Dermis microvascular lymphatic vessel endothelial cell (primary cell): ENCODE data around the gene ELOVL4. TPM values are rescaled to one million over a fixed set of nuclear protein-coding genes. Genes with fewer than 3 reads are reported as not detected.

Experiments
- DNase-seq, 2 donors: peaks; one replicate each; pipeline versions ENCODE4 v3.0.0 to v3.0.0-alpha.2; 2010; ENCODE audit warnings: low read depth in 2 of 2
- total RNA-seq: library from RNA; depleted of rRNA; stranded (reverse); fragments of >200 nt; gene quantifications from 2 replicates; pipeline ENCODE4 v1.2.1, GENCODE V29; 2014

ELOVL4 gene
- 0.13 TPM in 2 replicates for total RNA-seq

DNA sequence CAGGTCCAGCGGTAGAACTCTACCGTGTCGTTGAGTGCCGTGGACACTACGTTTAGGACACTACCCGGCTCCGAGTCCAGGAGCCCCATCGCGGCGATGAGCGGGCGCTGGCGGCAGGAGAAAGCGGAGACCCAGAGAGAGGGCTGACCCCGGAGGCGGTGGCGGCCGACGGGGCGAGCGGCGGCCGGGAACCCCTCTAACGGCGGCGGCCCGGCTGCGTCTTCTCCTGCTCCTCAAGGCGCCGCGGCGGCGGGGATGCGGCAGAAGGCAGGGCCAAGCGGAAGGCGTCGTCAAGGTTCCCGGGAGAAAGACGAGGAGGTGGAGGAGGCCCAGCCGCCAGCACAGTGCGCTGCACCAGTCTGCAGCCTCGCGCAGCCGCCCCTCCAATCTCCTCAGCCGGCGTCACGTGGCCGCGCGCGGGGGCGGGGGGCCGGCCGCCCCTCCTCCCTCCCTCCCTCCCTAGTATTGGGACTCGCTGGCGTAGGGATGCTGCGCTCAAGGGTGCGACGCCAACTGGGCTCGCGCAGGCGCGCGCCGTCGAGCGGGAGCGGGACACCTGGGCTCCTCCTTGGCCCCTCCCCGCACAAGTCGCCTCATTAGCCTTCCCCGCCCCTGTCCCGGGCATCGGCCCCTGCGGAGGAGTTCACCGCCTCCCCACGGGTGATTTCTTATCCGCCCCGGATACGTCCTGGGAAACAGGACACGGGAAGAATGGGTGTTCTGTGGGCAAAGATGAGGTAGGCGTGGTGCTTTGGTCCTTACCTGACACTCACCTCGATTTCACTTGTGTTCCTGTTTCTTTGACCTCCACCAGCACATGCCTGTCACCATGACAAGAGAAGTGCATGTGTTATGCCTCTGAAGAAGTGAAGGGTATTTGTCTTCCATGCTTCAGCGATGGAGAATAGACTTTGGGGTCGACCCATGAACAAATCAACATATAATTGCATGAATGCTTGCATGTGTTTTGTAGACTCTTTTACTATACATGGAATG lies at the start of gene ELOVL4:
Gene ELOVL4 (minus strand): TSS at position 363 of the 996 bp plus-strand sequence. CDS start 274 bp downstream, at position 89.
- peak in 1 of 2 donors; percentile 41 for DNase-seq

DNA sequence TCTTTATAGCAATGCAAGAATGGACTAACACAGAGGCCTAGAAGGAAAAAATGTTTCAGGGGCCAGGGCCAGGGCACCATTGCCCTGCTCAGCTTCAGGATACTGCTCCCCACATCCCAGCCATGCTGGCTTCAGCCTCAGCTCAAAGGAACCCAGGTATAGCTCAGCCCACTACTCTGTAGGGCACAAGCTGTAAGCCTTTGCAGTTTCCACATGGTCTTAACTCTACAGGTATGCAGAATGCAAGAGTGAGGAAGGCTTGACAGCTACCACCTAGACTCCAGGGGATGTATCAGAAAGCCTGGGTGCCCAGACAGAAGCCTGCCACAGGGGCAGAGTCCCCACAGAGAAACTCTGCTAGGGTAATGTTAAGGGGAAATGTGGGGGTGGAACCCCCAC lies 46.6 kb upstream of the ELOVL4 start:
- no peak for DNase-seq

DNA sequence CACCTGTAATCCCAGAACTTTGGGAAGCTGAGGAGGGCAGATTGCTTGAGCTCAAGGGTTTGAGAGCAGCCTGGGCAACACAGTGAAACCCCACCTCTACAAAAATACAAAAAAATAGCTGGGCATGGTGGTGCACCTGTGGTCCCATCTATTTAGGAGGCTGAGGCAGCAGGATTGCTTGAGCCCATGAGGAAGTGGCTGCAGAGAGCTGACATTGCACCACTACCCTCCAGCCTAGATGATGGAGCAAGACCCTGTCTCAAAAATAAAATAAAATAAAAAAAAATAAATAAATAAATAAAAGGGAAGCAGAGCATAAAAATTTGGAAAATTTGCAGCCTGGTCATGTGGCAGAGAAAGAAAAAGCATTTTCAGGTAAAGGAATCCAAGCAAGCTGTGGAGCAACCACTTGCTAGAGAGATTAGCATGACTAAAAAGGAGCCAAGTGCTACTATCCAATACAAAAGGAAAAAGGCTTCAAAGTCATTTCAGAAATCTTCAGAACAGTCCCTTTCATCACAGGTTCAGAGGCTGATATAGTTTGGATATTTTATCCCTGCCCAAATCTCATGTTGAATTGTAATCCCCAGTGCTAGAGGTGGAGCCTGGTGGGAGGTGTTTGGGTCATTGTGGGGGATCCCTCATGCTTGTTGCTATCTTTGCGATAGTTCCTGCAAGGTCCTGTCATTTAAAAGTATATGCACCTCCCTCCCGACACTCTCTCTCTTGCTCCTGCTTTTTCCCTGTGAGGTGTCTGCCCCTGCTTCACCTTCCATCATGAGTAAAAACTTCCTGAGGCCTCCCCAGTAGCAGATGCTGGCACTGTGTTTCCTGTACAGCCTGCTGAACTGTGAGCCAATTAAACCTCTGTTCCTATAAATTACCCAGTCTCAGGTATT lies 45.9 kb upstream of the ELOVL4 start:
- DNase-seq = no peak

DNA sequence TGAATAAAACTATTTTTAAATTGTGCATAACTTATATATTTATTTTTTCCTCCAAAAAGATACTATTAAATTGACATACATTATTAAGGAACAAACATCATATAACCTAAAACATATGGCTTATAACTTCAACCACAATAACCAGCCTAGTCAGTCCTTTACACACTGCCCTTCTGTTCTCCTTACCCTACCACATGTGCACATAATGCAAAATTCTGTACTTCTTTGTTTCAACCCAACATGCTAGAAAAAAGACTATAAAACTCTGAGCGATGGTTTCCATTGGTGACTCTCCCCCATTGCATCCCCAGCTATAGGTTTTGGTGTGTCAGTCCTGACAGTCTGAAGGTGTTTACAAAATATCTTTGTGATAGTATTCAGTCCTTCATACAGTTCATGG lies 42.3 kb upstream of the ELOVL4 start:
- DNase-seq = no peak

DNA sequence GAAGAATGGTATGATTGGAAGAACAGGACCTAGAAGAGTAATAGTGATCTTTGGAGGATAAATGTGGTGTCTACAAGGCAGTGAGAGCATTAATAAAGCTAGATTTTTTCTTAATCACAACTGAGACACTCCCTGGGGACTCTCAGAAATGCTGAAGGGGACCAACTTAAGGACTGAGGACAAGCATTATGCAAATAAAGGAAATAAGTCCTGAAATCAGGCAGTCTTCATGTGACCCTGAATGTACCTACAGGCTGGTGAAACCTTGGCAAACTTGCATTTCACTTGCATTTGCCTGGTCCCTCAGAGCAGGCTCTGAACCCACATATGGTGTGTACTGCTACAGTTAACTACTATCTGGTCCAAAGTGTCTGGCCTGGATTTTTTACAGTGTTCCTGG lies 37.8 kb upstream of the ELOVL4 start:
- no peak for DNase-seq

DNA sequence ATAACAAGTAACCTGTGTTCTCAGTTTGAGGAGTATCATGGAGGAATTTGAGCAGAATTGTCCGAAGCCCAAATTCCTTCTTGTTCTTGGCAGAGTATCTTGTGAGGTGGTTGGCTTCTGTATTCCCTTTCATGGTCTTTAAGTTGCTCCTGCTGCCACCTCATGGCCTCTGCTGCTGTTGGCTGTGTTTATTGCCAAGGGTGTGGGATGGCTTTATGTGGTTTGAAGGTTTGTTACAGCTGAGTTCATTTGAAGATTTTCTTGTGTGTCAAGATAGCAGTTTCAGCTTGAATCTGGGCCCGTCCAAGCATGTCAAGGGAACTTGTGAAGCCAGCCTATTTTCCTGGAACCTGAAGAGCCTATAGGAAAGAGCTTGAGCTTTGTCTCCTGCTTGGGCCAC lies 36.9 kb upstream of the ELOVL4 start:
- DNase-seq = no peak

DNA sequence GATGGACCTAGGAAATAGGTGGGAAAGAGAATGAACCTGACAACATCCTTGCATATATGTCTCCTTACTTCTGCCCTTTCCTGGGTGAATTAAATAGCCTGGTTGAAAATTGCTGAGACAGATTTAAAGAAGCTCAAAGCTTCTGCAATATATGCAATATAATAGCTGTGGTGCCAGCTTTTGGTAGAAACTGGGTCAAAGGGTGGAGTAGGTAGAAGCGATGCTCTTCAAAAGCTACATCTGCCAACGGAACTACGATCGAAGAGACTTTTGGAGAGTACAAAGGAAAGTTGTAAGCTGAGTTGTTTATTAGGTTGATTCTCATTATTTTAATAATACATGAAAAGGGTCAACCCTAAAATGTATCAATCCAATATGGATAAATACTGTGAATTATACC lies 34.3 kb upstream of the ELOVL4 start:
- DNase-seq = no peak

DNA sequence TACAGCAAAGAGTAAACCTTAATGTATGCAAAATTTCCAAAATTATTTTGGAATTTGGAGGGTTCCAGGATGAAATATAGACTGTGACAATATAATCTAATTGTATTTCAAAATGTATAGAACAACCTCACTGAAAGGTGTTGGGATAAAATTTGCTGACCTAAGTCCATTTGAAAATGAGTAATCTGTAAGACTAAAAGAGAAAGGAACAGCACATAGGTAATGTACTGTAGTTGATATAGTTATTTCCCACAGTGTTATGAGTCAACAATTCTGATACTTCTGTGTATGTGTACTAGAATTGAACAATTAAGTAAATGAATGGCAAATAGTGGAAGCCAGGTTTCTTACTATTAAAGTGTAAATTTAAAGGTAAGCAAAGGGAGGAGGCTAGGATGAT lies 23.8 kb upstream of the ELOVL4 start:
- no peak for DNase-seq

DNA sequence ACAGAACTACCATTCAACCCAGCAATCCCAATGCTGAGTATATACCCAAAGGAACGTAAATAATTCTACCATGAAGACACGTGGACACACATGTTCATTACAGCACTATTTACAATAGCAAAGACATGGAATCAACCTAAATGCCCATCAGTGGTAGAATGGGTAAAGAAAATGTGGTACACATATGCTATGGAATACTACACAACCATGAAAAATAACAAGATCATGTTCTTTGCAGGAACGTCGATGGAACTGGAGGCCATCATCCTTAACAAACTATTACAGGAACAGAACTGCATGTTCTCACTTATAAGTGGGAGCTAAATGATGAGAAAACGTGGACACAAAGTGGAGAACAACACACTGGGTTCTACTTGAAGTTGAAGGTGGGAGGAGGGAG lies 22.4 kb upstream of the ELOVL4 start:
- no peak for DNase-seq

DNA sequence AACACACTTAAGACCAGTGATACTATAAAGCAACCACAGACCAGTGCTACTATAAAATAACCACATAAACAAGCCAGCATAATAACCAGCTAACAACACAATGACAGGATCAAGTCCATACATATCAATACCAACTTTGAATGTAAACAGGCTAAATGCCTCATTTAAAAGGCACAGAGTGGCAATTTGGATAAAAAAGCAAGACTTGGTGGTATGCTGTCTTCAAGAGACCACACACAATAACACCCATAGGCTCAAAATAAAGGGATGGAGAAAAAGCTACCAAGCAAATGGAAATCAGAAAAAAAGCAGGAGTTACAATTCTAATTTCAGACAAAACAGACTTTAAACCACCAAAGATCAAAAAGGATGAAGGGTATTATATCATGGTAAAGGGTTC lies 19.8 kb upstream of the ELOVL4 start:
- no peak for DNase-seq

DNA sequence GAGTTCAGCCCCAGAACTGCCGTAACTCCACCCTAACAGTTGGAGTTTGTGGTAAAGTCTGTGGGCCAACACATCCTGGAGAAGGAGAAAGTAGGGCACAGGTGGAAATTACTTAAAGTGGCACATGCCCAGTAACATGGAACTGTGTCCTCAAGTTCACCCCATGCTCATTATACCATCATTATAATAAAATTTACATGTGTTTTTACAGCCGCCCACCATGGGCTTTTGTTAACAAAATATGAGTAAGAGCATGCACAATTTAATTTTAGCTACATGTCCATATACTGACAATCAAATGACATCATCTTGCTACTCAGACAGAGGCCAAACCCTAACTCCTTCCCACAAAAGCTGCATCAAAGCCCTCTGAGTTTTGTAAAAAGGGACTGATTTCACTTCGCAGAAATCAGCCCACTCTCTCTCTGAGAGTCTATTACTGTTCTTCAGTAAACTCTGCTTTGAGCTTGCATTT lies 17.3 kb upstream of the ELOVL4 start:
- no peak for DNase-seq

DNA sequence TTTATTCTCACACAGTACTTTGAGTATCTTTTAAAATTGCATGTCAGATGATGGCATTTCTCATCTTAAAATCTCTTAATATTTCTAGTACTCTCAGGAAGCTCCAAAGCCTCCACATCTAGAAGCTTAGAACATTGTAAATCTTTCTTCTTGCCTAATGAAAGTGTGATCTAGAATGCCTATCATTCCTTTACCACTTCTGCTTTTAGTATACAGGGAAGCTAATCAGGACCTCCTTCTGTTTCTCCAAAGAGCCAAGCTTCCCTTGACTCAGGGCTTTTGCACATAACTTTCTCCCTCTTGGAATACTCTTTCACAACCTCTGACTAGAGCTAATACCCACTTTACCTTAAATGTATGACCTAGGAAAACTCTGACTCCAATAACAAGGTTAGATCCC lies 7.5 kb upstream of the ELOVL4 start:
- DNase-seq = no peak

DNA sequence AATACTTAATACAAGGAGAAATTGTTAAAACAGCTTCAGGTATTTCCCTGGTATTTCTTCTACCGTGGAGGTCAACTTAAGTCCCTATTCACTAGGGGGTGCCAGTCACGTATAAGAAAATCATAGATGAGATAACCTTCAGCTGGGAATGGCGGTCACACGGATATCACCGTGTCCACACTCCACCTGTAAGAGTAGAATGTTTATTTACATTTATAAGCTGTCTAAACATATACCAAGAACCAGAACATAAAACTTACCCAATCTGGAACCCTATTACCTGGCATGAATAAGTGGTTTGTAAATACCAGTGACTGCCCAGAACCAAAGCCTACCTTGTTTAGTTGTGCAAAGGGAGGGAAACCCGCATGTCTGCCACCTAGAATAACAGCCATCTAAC lies 1.9 kb upstream of the ELOVL4 start:
- DNase-seq = peak; percentile 45 to 87

DNA sequence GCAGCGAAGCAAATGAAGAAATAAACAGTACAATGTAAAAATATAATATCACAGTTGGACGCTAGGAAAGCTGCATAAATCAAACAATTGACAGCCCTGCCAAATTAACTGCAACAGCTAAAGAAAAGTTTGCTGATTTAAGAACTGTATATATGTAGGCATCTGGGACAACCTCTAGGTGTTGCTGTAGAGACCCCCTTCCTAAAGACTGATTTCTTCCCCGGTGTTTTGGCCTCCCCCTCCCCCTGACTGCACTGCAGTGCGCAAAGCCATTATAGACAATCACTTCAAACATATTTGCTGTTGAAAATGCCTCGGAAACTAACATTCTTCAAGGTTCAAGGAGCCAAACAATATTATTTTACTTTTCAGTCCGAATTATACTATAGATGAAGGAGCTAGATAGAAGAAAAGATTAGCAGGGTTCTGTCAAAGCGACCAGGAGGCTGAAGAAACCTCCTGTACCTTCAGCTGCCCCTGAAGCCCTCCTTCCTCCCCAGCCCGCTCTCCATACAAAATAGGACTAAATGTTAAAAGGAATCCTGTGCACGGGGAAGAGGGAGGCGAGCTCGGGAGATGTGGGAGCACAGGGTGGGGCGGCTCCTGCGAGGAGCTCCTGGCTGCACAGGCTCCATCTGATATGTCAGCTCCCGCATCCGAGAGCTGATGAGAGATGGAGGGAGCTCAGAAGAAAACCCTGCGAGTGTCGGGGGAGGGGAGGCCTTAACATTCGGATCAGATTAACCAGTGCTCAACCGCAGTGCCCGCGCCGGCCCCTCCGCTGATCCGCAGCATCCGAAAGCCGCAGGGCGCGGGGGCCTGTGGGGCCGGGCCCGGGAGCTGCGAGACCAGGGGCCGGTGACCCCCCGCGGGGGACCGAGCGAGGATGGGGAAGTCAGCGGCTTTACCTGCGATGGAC lies 822 bp downstream of the ELOVL4 start:
- peak in 1 of 2 donors; percentile 34 for DNase-seq

DNA sequence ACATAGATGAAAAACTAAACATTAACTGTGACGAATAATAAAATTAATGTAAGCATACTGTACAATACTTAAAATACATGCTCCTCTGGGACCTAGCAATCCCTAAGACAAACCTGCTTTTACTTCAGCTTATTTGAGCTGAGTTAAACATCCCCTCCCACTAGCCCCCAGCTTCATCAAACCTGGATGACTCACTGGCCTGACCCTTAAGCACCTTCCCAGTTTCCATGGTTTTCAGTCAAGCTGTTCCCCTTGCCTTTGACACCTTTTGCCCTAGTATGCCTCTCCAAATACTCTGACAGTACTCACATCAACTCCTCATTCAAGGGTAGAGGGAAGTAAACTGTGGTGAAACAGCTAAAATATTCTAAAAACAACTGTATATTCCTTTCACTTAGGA lies 4.2 kb downstream of the ELOVL4 start:
- DNase-seq = no peak

DNA sequence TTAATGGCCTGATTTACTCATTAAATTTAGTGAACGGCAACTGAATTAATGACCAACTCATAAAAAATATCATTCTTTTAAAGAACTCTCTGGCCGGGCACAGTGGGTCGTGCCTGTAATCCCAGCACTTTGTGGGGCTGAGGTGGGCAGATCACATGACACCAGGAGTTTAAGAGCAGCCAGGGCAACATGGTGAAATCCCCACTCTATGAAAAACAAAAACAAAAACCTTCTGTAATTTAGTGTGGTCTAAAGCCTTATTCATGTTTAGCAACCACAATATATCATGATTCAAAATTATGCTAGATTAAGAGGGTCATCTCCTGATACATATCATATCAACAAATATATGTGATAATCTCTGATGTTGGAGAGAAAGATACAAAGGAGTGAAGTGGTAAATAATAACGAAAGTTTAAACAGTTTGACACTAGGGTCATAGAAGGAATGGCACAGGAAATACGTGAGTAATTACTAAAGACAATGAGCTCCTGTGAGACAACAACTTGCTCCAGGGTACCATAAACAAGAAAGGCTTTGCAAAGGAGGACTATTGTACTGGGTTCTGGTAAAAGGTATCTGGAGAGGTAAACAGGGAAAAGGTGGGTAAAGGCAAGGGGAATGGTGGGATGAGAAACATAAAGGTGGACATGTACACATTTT lies 5.7 kb downstream of the ELOVL4 start:
- DNase-seq = peak in 1 of 2 donors; percentile 12

DNA sequence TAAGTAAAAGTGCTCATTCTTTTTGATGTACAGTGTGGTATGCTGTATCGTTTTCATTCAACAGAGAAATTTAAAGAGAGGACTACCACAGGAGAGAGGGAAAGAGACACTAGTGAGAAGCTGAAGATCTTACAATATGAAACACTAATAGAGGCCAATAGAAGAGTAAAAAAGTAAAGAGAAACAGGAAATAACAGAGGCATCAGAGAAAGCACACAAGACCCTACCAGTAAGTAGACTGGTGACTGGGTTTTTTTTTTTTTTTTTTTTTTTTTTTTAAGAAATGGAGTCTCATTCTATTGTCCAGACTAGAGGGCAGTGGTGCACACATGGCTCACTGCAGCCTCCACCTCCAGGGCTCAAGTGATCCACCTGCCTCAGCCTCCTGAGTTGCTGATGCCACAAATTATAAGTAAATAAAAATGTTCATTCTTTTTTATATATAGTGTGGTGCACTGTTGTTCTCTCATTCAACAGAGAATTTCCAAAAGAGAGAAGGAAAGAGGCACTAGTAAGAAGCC lies 18.8 kb downstream of the ELOVL4 start:
- no peak for DNase-seq

DNA sequence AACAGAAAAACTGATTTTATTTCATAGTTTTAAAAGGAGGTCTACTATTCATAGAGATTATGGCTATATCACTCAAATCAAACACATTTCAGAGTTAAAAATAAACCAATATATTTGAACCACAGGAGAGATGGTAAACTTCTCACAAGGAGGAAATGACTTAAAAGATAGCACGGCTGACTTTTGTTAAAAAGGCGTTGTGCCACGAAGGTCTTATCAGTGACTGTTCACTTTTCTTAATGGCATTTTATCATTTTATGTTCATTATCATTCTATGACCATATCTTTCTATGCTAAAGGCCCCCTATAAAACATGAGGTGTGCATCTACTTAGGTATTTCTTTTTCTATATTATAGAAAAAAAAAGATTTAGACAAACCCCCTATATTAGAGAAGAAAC lies 19.6 kb downstream of the ELOVL4 start:
- DNase-seq = no peak

DNA sequence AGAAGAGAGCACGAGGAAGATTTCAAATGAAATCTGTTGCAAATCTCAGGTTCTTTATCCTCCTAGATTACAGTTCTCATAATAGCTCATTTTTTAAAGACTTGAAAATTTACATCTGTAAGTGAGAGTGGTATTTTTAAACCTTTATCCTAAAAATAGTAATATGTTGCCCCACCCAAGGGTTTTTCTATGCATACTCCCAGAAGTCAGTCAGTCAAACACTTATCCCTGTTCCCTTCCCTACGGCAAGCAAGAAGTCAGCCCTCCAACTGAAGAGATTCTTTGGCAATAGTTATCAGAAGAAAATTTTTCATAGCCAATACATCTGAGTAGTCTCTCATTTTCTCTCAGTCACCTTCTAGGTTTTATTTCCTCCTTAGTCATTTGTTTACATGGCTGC lies 24.1 kb downstream of the ELOVL4 start:
- DNase-seq = no peak

DNA sequence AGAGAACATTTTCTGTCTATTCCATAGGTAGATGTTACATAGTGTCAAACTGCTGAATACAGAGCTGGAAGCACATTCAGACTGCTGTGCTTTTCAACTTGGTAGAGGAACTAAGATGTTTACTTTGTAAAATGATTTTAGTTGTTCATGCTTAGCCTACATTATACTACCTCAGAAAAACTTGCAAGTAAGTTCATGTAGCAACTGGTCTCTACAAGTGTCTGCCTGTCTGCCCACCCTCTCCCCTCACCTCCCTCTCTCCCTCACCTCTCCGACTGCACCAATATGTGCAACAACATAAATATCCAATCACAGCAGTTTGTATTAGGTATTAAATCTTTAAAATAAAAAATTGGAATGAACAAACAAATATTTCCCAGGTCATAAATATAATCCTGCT lies 25.3 kb downstream of the ELOVL4 start:
- DNase-seq = no peak
